ENCODE measurements around the gene SPOCK3.

DNA sequence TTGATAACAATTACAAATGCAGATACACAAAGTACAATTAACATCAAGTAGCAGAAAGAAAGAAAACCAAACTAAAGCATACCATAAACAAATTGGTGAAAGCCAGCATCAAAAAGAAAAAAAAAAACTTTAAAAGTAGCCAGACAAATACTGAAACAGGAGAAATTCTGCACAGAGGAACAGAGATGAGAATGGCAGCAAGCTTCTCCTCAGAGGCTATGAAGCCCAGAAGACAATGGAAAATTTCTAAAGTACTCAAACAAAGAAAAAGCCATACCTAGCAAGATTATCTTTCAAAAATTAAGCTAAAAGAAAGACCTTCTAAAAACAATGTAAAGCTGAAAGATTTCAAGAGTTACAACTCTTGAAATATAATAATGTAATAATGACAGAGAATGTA is 471.3 kb downstream of the SPOCK3 start:
- TF ChIP-seq, protein P1, sequence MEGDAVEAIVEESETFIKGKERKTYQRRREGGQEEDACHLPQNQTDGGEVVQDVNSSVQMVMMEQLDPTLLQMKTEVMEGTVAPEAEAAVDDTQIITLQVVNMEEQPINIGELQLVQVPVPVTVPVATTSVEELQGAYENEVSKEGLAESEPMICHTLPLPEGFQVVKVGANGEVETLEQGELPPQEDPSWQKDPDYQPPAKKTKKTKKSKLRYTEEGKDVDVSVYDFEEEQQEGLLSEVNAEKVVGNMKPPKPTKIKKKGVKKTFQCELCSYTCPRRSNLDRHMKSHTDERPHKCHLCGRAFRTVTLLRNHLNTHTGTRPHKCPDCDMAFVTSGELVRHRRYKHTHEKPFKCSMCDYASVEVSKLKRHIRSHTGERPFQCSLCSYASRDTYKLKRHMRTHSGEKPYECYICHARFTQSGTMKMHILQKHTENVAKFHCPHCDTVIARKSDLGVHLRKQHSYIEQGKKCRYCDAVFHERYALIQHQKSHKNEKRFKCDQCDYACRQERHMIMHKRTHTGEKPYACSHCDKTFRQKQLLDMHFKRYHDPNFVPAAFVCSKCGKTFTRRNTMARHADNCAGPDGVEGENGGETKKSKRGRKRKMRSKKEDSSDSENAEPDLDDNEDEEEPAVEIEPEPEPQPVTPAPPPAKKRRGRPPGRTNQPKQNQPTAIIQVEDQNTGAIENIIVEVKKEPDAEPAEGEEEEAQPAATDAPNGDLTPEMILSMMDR (IDR thresholded peaks at IDR 0.05) = no peak
- no peak for TF ChIP-seq POLR2AphosphoS5 (IDR thresholded peaks at IDR 0.05)
- no peak for TF ChIP-seq POLR2A (IDR thresholded peaks at IDR 0.05)
- no peak for TF ChIP-seq EP300 (IDR thresholded peaks at IDR 0.05)

All from sigmoid colon (tissue), 4 donors.